ENCODE results near the gene SYNGAP1. TPM values are rescaled to one million over a fixed set of nuclear protein-coding genes. Genes with fewer than 3 reads are reported as not detected.

SYNGAP1 gene
- total and polyA plus RNA-seq, 12 donors, result 3.1 to 10.2 (median 5.7) TPM

- Histone ChIP-seq H3K27me3 (no peaks in the 10 kb centered on the region), H3K36me3 (peaks cover 0 to 6% (median 0%) of the 10 kb centered on the region in 9 donors), H3K27ac (peak overlapping the region in 1 of 10 donors; percentile 38), H3K4me3 (no peak overlapping the region), H3K9me3 (no peaks in the 10 kb centered on the region), H3K4me1 (peaks cover 13 to 76% (median 61%) of the 10 kb centered on the region in 9 donors)
- no peak for TF ChIP-seq CTCF (IDR thresholded peaks at IDR 0.05)
- 60 to 61% methylated on average over 2 of the region's 2 CpGs for WGBS, 2 donors
- no peak for ATAC-seq
- no peak for DNase-seq
- intact Hi-C loops (cut with DNase I), result loop anchor here in 1 of 10 donors (10.0 kb wide), 1 partner anchor 264 kb away; no protein-coding TSS in a partner anchor
Measured at GRCh38 chr6:33430334-33430733, 10.5 kb downstream of the SYNGAP1 start.

- H3K4me3 ChIP-seq, result peak overlapping the region in 2 of 10 donors; percentile 3 to 33
- 12 to 14% methylated on average over 12 of the region's 12 CpGs for WGBS, 2 donors
- ATAC-seq, result peak in 3 of 8 donors; percentile 25 to 36 (median 30)
- peaks cover 0 to 15% (median 4%) of the 10 kb centered on the region in 9 donors for H3K36me3 ChIP-seq
- peaks cover 13 to 74% (median 61%) of the 10 kb centered on the region in 9 donors for H3K4me1 ChIP-seq
- no peak overlapping the region for H3K27ac ChIP-seq
- intact Hi-C loops (cut with DNase I), result loop anchor here in 1 of 10 donors (10.0 kb wide), 1 partner anchor 264 kb away; no protein-coding TSS in a partner anchor
- no peaks in the 10 kb centered on the region for H3K9me3 ChIP-seq
- DNase-seq, result peak; percentile 57 to 70
- H3K27me3 ChIP-seq, result no peaks in the 10 kb centered on the region
- TF ChIP-seq CTCF (IDR thresholded peaks at IDR 0.05), result no peak
Measured at GRCh38 chr6:33430991-33431879, 11.4 kb downstream of the SYNGAP1 start.

- whole genome bisulfite sequencing, 2 donors, result 63 to 64% methylated on average over 11 to 12 of the region's 12 CpGs
- Histone ChIP-seq H3K27me3 (no peaks in the 10 kb centered on the region), H3K27ac (peak overlapping the region in 2 of 10 donors; percentile 31 to 83), H3K4me1 (peaks cover 12 to 67% (median 53%) of the 10 kb centered on the region in 9 donors), H3K4me3 (peak overlapping the region in 1 of 10 donors; percentile 5), H3K9me3 (no peaks in the 10 kb centered on the region), H3K36me3 (peaks cover 0 to 23% (median 10%) of the 10 kb centered on the region in 9 donors)
- no peak for DNase-seq
- intact Hi-C loops (cut with DNase I), result loop anchor here in 1 of 10 donors (10.0 kb wide), 1 partner anchor 263 kb away; no protein-coding TSS in a partner anchor
- no peak for TF ChIP-seq CTCF (IDR thresholded peaks at IDR 0.05)
- no peak for ATAC-seq
Measured at GRCh38 chr6:33431880-33432541, 12.1 kb downstream of the SYNGAP1 start.

- TF ChIP-seq CTCF (IDR thresholded peaks at IDR 0.05), result no peak
- Histone ChIP-seq H3K27ac (peak overlapping the region in 4 of 10 donors; percentile 64 to 83 (median 70)), H3K4me3 (no peak overlapping the region), H3K9me3 (no peaks in the 10 kb centered on the region), H3K4me1 (peaks cover 7 to 61% (median 49%) of the 10 kb centered on the region in 9 donors), H3K36me3 (peaks cover 0 to 28% (median 10%) of the 10 kb centered on the region in 9 donors), H3K27me3 (no peaks in the 10 kb centered on the region)
- DNase-seq, result no peak
- intact Hi-C loops (cut with DNase I), result loop anchor here in 1 of 10 donors (10.0 kb wide), 1 partner anchor 262 kb away; no protein-coding TSS in a partner anchor
- WGBS, 2 donors, result 79 to 83% methylated on average over 10 of the region's 10 CpGs
- ATAC-seq, result no peak
Measured at GRCh38 chr6:33432546-33432945, 12.7 kb downstream of the SYNGAP1 start.
